ENCODE data around the gene MUC2. TPM values are rescaled to one million over a fixed set of nuclear protein-coding genes. Genes with fewer than 3 reads are reported as not detected.

MUC2 gene
- total RNA-seq, 1 donor from 2014 or later, result not detected

DNA sequence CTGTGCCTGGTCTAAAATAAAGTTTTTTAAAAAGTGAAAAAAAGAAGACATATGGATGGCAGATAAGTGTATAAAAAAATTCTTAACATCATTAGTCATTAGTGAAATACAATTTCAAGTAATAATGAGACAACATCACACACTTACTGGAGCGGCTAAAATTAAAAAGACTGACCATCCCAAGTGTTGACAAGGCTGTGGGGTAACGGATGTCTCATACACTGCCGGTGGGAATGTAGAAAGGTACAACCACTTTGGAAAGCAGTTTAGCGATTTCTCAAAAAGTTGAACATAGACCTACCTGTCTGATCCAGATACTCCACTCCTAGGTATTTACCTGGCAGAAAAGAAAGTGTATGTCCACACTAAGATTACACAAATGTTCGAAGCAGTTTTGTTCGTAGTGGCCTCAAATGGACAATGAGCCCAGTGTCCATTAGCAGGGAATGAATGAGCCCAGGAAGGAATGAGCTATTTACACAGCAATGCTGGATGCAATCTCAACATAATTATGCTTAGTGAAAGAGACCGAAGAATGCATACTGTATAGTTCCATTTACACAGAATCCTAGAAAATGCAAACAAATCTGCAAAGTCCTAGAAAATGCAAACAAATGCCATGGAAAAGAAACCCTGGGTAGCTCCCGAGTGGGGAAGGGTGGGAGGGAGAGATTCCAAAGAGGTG is 6.7 kb upstream of the MUC2 start:
- Mint-ChIP-seq H3K36me3 (ENCODE audit: unreplicated experiment) (no peaks in the 10 kb centered on the region), H3K9me3 (ENCODE audit: unreplicated experiment) (no peaks in the 10 kb centered on the region), H3K4me3 (ENCODE audit: unreplicated experiment) (no peak overlapping the region), H3K27ac (ENCODE audit: unreplicated experiment) (no peak overlapping the region), H3K27me3 (ENCODE audit: unreplicated experiment) (peaks cover 4% of the 10 kb centered on the region), H3K4me1 (ENCODE audit: low read depth, unreplicated experiment) (no peaks in the 10 kb centered on the region)
- DNase-seq, result no peak
- TF ChIP-seq, protein P1, sequence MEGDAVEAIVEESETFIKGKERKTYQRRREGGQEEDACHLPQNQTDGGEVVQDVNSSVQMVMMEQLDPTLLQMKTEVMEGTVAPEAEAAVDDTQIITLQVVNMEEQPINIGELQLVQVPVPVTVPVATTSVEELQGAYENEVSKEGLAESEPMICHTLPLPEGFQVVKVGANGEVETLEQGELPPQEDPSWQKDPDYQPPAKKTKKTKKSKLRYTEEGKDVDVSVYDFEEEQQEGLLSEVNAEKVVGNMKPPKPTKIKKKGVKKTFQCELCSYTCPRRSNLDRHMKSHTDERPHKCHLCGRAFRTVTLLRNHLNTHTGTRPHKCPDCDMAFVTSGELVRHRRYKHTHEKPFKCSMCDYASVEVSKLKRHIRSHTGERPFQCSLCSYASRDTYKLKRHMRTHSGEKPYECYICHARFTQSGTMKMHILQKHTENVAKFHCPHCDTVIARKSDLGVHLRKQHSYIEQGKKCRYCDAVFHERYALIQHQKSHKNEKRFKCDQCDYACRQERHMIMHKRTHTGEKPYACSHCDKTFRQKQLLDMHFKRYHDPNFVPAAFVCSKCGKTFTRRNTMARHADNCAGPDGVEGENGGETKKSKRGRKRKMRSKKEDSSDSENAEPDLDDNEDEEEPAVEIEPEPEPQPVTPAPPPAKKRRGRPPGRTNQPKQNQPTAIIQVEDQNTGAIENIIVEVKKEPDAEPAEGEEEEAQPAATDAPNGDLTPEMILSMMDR (IDR thresholded peaks at IDR 0.05; ENCODE audit: partially characterized antibody, unreplicated experiment), result no peak

DNA sequence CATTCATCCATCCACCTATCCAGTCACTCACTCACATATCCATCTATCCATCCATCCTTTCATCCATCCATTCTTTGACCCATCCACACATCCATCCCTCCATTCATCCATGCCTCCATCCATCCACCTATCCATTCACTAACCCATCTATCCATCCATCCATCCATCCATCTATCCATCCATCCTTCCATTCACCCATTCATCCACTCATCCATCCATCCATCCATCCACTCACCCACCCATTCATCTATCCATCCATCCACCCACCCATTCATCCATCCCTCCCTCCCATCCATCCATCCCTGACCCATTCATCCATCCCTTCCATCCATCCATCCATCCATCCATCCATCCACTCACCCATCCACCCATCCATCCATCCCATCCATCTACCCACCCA is 4.9 kb upstream of the MUC2 start:
- Mint-ChIP-seq H3K4me1 (ENCODE audit: low read depth, unreplicated experiment) (no peaks in the 10 kb centered on the region), H3K9me3 (ENCODE audit: unreplicated experiment) (no peaks in the 10 kb centered on the region), H3K4me3 (ENCODE audit: unreplicated experiment) (peak overlapping the region; percentile 12), H3K36me3 (ENCODE audit: unreplicated experiment) (no peaks in the 10 kb centered on the region), H3K27me3 (ENCODE audit: unreplicated experiment) (peaks cover 4% of the 10 kb centered on the region), H3K27ac (ENCODE audit: unreplicated experiment) (no peak overlapping the region)
- DNase-seq, result no peak
- TF ChIP-seq, protein P1 (IDR thresholded peaks at IDR 0.05; ENCODE audit: partially characterized antibody, unreplicated experiment), result no peak

DNA sequence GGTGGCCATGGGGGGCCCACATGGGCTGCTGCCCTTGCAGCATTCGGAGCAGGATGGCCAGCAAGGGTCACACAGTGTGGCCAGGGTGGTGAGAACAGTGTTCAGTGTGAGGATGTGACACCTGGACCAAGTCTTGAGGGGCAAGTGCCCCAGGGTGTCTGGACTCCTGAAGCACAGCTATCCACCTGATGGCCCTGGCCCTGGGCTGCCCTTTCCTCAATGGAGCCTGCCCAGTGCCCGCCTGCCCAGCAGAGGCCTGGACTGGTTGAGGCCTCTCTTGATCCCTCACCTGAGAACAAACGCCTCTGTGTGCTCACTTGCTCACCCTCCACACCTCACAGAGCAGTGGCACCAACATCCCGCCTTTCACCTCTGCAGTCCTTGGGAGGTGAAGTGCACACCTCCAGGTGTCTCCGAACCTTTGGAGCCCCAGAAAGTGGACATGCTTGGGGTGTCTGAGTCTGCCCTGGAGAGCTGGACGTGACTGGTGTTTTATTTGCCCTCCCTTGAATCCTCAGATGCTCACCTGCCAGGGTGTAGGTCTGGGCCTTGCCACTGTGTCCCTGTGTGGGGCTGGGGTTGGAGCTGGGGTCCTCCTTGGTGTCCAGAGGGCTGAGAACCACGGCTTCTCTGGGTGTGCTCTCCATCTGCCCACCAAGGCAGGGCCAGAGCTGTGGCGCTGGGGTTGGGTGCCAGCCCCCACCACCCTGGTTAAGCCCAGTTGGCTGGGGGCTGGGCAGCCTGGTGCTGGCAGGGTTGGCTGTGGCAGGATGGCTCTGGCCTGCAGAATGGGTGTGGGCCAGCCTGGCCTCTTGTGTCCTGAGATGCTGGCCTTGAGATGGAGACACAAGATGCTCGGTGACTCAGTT is 3.8 kb upstream of the MUC2 start:
- H3K4me3 Mint-ChIP-seq (ENCODE audit: unreplicated experiment), result no peak overlapping the region
- peaks cover 4% of the 10 kb centered on the region for H3K27me3 Mint-ChIP-seq (ENCODE audit: unreplicated experiment)
- H3K36me3 Mint-ChIP-seq (ENCODE audit: unreplicated experiment), result no peaks in the 10 kb centered on the region
- no peak overlapping the region for H3K27ac Mint-ChIP-seq (ENCODE audit: unreplicated experiment)
- DNase-seq, result no peak
- no peaks in the 10 kb centered on the region for H3K4me1 Mint-ChIP-seq (ENCODE audit: low read depth, unreplicated experiment)
- TF ChIP-seq, protein P1 (IDR thresholded peaks at IDR 0.05; ENCODE audit: partially characterized antibody, unreplicated experiment), result no peak
- H3K9me3 Mint-ChIP-seq (ENCODE audit: unreplicated experiment), result no peaks in the 10 kb centered on the region

DNA sequence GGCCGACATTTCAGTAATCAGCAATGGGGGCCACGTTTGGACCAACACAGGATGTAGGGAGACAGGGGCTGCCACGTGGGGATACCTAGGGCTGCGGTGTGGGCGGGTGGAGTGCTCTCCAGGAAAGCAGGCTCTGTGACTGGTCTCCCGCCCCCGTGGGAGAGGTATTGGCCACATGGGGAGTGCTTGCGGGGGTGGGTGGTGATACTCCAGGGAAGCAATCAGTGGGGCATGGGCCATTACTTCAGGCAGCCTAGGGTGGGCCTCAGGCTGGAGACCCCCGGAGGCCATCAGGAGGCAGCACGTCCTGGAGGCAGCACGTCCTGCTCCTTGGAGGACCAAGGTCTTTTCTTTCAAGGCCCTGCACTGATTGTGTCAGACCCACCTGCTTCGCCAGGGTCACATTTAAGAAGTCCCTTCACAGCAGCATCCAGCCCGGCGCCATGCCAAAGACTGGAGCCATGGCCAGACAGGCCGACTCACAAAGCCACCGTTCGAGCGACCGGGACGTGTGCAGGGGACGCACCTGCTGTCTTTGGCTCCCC is 3.0 kb upstream of the MUC2 start:
- TF ChIP-seq, protein P1 (IDR thresholded peaks at IDR 0.05; ENCODE audit: partially characterized antibody, unreplicated experiment), result no peak
- DNase-seq, result no peak
- Mint-ChIP-seq H3K27me3 (ENCODE audit: unreplicated experiment) (peaks cover 4% of the 10 kb centered on the region), H3K9me3 (ENCODE audit: unreplicated experiment) (no peaks in the 10 kb centered on the region), H3K27ac (ENCODE audit: unreplicated experiment) (no peak overlapping the region), H3K4me1 (ENCODE audit: low read depth, unreplicated experiment) (no peaks in the 10 kb centered on the region), H3K4me3 (ENCODE audit: unreplicated experiment) (no peak overlapping the region), H3K36me3 (ENCODE audit: unreplicated experiment) (no peaks in the 10 kb centered on the region)
